A549 (cell line): Measurements from ENCODE around the gene CASK. TPM values are rescaled to one million over a fixed set of nuclear protein-coding genes. Genes with fewer than 3 reads are reported as not detected.

Source experiments
- ATAC-seq, 2 experiments: fragments of 200-7000 bp in 1 of 2; fragments of >200 bp in 1 of 2; cut with Nextera tagmentation in 1 of 2; cut with Tn5 transposase in 1 of 2; 3 replicates each; pipeline versions ENCODE4 v1.8.0 to v1.9.1; 2018 to 2020; ENCODE audit warnings: mild to moderate bottlenecking in 1 of 2, moderate library complexity in 1 of 2
- CTCF ChIA-PET: fragments of 300-600 bp; sonication (Branson Sonifier 250); formaldehyde crosslinking; extraction: SDS; loops from one replicate; lab custom pipeline; 2021; ENCODE audit warnings: antibody characterized with exemption, inconsistent platforms; lab: Yijun Ruan, JAX
- POLR2A ChIA-PET: fragments of 350-600 bp; formaldehyde crosslinking; extraction: SDS; loops from one replicate; lab custom pipeline; 2021; ENCODE audit warnings: antibody characterized with exemption, inconsistent platforms; lab: Yijun Ruan, JAX
- DNase-seq, 2 experiments: peaks; one replicate each; pipeline versions ENCODE4 v3.0.0 to v3.0.0-alpha.2; 2011 to 2016; ENCODE audit warnings: low read depth in 1 of 2, low spot score in 1 of 2
- FAIRE-seq: peaks from 2 replicates; lab custom pipeline; 2011; peaks lifted over from hg19 to GRCh38; lab: Jason Lieb, UNC
- H3K27ac ChIP-seq, 2 experiments: fragments of >200 bp; sonication (Bioruptor Twin); formaldehyde crosslinking; 3 replicates each; pipeline ENCODE4 v1.5.1; 2016 to 2017
- H3K4me1 ChIP-seq: fragments of >200 bp; sonication (Bioruptor Twin); formaldehyde crosslinking; 3 replicates; pipeline ENCODE4 v1.6.1; 2016
- H3K4me2 ChIP-seq: fragments of >200 bp; sonication (Bioruptor Twin); formaldehyde crosslinking; 3 replicates; pipeline ENCODE4 v1.6.1; 2016
- H3K4me3 ChIP-seq: fragments of >200 bp; sonication (Bioruptor Twin); formaldehyde crosslinking; 3 replicates; pipeline ENCODE4 v1.5.1; 2016
- H3K9me3 ChIP-seq: fragments of >200 bp; sonication (Bioruptor Twin); formaldehyde crosslinking; 3 replicates; pipeline ENCODE4 v1.6.1; 2016
- ATOH8 ChIP-seq: fragments of 250-450 bp; sonication (Bioruptor Pico); IDR thresholded peaks from 2 replicates; pipeline ENCODE4 v1.5.0; 2020; ENCODE audit warnings: low read depth, mild to moderate bottlenecking, moderate library complexity
- CBX2 ChIP-seq: fragments of 200-600 bp; sonication (generic); IDR thresholded peaks from 2 replicates; pipeline ENCODE4 v1.6.1; 2016; ENCODE audit warnings: low read depth, mild to moderate bottlenecking, borderline replicate concordance
- CBX8 ChIP-seq: fragments of 200-600 bp; sonication (generic); IDR thresholded peaks from 2 replicates; pipeline ENCODE4 v1.6.1; 2016
- CHD2 ChIP-seq: fragments of 150-350 bp; IDR thresholded peaks from 2 replicates; pipeline ENCODE4 v1.6.1; 2014; ENCODE audit warnings: low read length; ENCODE audit not compliant: partially characterized antibody
- EHMT2 ChIP-seq: fragments of 200-600 bp; sonication (generic); IDR thresholded peaks from 2 replicates; pipeline ENCODE4 v1.6.1; 2016; ENCODE audit warnings: antibody characterized with exemption, low read depth, mild to moderate bottlenecking, moderate library complexity
- ELK1 ChIP-seq: fragments of 150-350 bp; IDR thresholded peaks from 2 replicates; pipeline ENCODE4 v1.6.1; 2014; ENCODE audit warnings: low read depth, mild to moderate bottlenecking, low read length
- EP300 ChIP-seq, 2 experiments: fragments of >200 bp; sonication (Bioruptor Twin); formaldehyde crosslinking; IDR thresholded peaks; 2 replicates in 1 of 2; 3 replicates in 1 of 2; pipeline ENCODE4 v1.6.1; 2016 to 2017
- ESRRA ChIP-seq: fragments of 150-350 bp; IDR thresholded peaks from 2 replicates; pipeline ENCODE4 v1.6.1; 2014; ENCODE audit warnings: mild to moderate bottlenecking, low read length, borderline replicate concordance
- FOSL2 ChIP-seq, 2 experiments: fragments of 450-650 bp in 1 of 2; fragments of >200 bp in 1 of 2; sonication (Bioruptor Twin) in 1 of 2; formaldehyde crosslinking; IDR thresholded peaks; 2 replicates each; pipeline versions ENCODE4 v1.5.0 to v1.6.1; 2016 to 2020; ENCODE audit warnings: mild to moderate bottlenecking in 1 of 2, moderate library complexity in 1 of 2
- GATA3 ChIP-seq: IDR thresholded peaks from 2 replicates; pipeline ENCODE4 v1.6.1; 2012; ENCODE audit warnings: borderline replicate concordance
- HDAC2 ChIP-seq: fragments of 200-600 bp; sonication (generic); IDR thresholded peaks from 2 replicates; pipeline ENCODE4 v1.6.1; 2016
- HMGXB4 ChIP-seq: fragments of 250-450 bp; sonication (Bioruptor Pico); IDR thresholded peaks from 2 replicates; pipeline ENCODE4 v1.5.0; 2021; ENCODE audit warnings: mild to moderate bottlenecking, moderate library complexity, borderline replicate concordance
- HOXB13 ChIP-seq: fragments of 250-450 bp; sonication (Bioruptor Pico); IDR thresholded peaks from 2 replicates; pipeline ENCODE4 v1.5.0; 2020; ENCODE audit warnings: low read depth, mild to moderate bottlenecking, moderate library complexity
- JUN ChIP-seq, 2 experiments: fragments of >200 bp; sonication (Bioruptor Twin); formaldehyde crosslinking; IDR thresholded peaks; 2 replicates in 1 of 2; 3 replicates in 1 of 2; pipeline ENCODE4 v1.6.1; 2016 to 2017
- MAX ChIP-seq: IDR thresholded peaks from 2 replicates; pipeline ENCODE4 v1.6.1; 2012
- MYC ChIP-seq: IDR thresholded peaks from 2 replicates; pipeline ENCODE4 v1.6.1; 2012; ENCODE audit warnings: mild to moderate bottlenecking, inconsistent platforms, low read length, improper control_type of control experiment, borderline replicate concordance
- NFE2L2 ChIP-seq: fragments of 150-350 bp; conservative IDR thresholded peaks from 2 replicates; pipeline ENCODE4 v1.6.1; 2014; ENCODE audit warnings: low read length
- NR3C1 ChIP-seq: fragments of >200 bp; sonication (Bioruptor Twin); formaldehyde crosslinking; IDR thresholded peaks from 3 replicates; pipeline ENCODE4 v1.6.1; 2017
- PBX3 ChIP-seq: IDR thresholded peaks from 2 replicates; pipeline ENCODE4 v1.6.1; 2012
- PHF8 ChIP-seq: fragments of 200-600 bp; sonication (generic); IDR thresholded peaks from 2 replicates; pipeline ENCODE4 v1.6.1; 2016; ENCODE audit warnings: low read depth, mild to moderate bottlenecking, antibody characterized with exemption, moderate library complexity, borderline replicate concordance
- POLR2A ChIP-seq: IDR thresholded peaks from 2 replicates; pipeline ENCODE4 v1.6.1; 2012; ENCODE audit warnings: mild to moderate bottlenecking, low read length
- POLR2AphosphoS2 ChIP-seq: conservative IDR thresholded peaks from 2 replicates; pipeline ENCODE4 v1.6.1; 2012; ENCODE audit warnings: low read length, improper control_type of control experiment, inconsistent platforms
- RARB ChIP-seq: fragments of 250-450 bp; sonication (Bioruptor Pico); IDR thresholded peaks from 2 replicates; pipeline ENCODE4 v1.8.0; 2021; ENCODE audit warnings: mild to moderate bottlenecking, moderate library complexity
- RFX5 ChIP-seq: fragments of 450-650 bp; IDR thresholded peaks from 2 replicates; pipeline ENCODE4 v1.7.1; 2014; ENCODE audit warnings: antibody characterized with exemption, mild to moderate bottlenecking, moderate library complexity
- SMC3 ChIP-seq: fragments of >200 bp; sonication (Bioruptor Twin); formaldehyde crosslinking; IDR thresholded peaks from 3 replicates; pipeline ENCODE4 v1.6.1; 2018; ENCODE audit warnings: inconsistent platforms
- USF2 ChIP-seq: fragments of 450-650 bp; IDR thresholded peaks from 2 replicates; pipeline ENCODE4 v1.6.1; 2014; ENCODE audit warnings: antibody characterized with exemption
- ZC3H11A ChIP-seq: fragments of 450-650 bp; IDR thresholded peaks from 2 replicates; pipeline ENCODE4 v1.6.1; 2014; ENCODE audit warnings: antibody characterized with exemption, mild to moderate bottlenecking
- ZSCAN20 ChIP-seq: fragments of 250-450 bp; sonication (Bioruptor Pico); IDR thresholded peaks from 2 replicates; pipeline ENCODE4 v1.8.0; 2022; ENCODE audit warnings: mild to moderate bottlenecking, moderate library complexity
- WGBS: methylation state at CpG from one replicate; pipeline ENCODE4 v1.1.6; 2017; ENCODE audit errors: missing lambda C conversion rate; 5-methylcytosine and 5-hydroxymethylcytosine counted together
- polyA plus RNA-seq, 4 experiments: library from polyadenylated mRNA; depleted of rRNA in 3 of 4; stranded (reverse); fragments of >200 nt; fragmentation: RNase III in 1 of 4; extraction: RNeasy Plus Mini Kit Qiagen cat#74134 plus additional on column Dnase treatment in 1 of 4; gene quantifications; 2 replicates in 3 of 4; 3 replicates in 1 of 4; pipeline ENCODE4 v1.2.3, GENCODE V29; 2011 to 2017

The CASK gene
- polyA plus RNA-seq, 2 of the 4 experiments (the other 2 are of a cell fraction): 23.3 to 57.6 TPM

GRCh38 chrX:41556958-41557357, 366.4 kb downstream of the CASK start:
- ATAC-seq (no peak), FAIRE-seq (peak; percentile 46), DNase-seq (no peak)
- Histone ChIP-seq H3K9me3 (no peaks in the 10 kb centered on the region), H3K4me2 (no peak overlapping the region), H3K4me3 (no peak overlapping the region), H3K27ac (no peak overlapping the region), H3K4me1 (peaks cover 26% of the 10 kb centered on the region)
- 85% methylated on average over 2 of the region's 2 CpGs for WGBS
- no peak for TF ChIP-seq FOSL2 (IDR thresholded peaks at IDR 0.05)
- TF ChIP-seq FOSL2 (CRISPR knock-in tag; IDR thresholded peaks at IDR 0.05): no peak
- TF ChIP-seq HDAC2: no peak
- TF ChIP-seq CBX2: no peak
- TF ChIP-seq CBX8: no peak
- TF ChIP-seq JUN (IDR thresholded peaks at IDR 0.05): no peak
- POLR2A ChIA-PET: no interaction called here
- CTCF ChIA-PET: no interaction called here

- DNase-seq (no peak), FAIRE-seq (no peak), ATAC-seq (no peak)
- CTCF ChIA-PET: no interaction called here
- 76% methylated on average over 6 of the region's 6 CpGs for WGBS
- POLR2A ChIA-PET: no interaction called here
- Histone ChIP-seq H3K4me2 (no peak overlapping the region), H3K27ac (no peak overlapping the region), H3K4me1 (peaks cover under 1% of the 10 kb centered on the region; the same call in 1 of the 3 replicates), H3K4me3 (no peak overlapping the region), H3K9me3 (no peaks in the 10 kb centered on the region)
- no peak for TF ChIP-seq ELK1
- TF ChIP-seq POLR2AphosphoS2: no peak
- no peak for TF ChIP-seq CHD2
- TF ChIP-seq MAX: no peak
- no peak for TF ChIP-seq NR3C1
- TF ChIP-seq ZC3H11A: no peak
- no peak for TF ChIP-seq PHF8
- TF ChIP-seq RFX5: no peak
- TF ChIP-seq SMC3: no peak
- TF ChIP-seq ESRRA: no peak
- no peak for TF ChIP-seq USF2
- no peak for TF ChIP-seq HOXB13 (CRISPR knock-in tag)
- TF ChIP-seq RARB: no peak
These were observed 369.7 kb downstream of the CASK start for GRCh38 chrX:41553688-41554087.

GRCh38 chrX:41548411-41548810, 374.9 kb downstream of the CASK start:
- no peak overlapping the region for H3K4me3 ChIP-seq
- peaks cover 3% of the 10 kb centered on the region; the same call in 1 of the 3 replicates for H3K9me3 ChIP-seq
- WGBS: 68% methylated on average over 4 of the region's 4 CpGs
- CTCF ChIA-PET: interaction anchor here (1.1 kb wide), 1 partner anchor 10 kb away, joined by 3 read pairs; no protein-coding TSS in a partner anchor
- TF ChIP-seq EHMT2 (no peak), RFX5 (no peak), POLR2A (no peak), ZC3H11A (no peak), HMGXB4 (CRISPR knock-in tag) (no peak), PHF8 (no peak), ELK1 (no peak), MYC (no peak), CBX2 (no peak), MAX (no peak), NFE2L2 (no peak), ZSCAN20 (no peak), EP300 (IDR thresholded peaks at IDR 0.05) (no peak), GATA3 (no peak), ATOH8 (CRISPR knock-in tag) (no peak), PBX3 (no peak)
- no peak for FAIRE-seq
- POLR2A ChIA-PET: no interaction called here
- no peak overlapping the region for H3K27ac ChIP-seq
- no peak overlapping the region for H3K4me2 ChIP-seq
- no peak for DNase-seq
- ATAC-seq: no peak
- no peaks in the 10 kb centered on the region for H3K4me1 ChIP-seq
